Measurements from ENCODE around the gene PKDREJ.

PKDREJ gene

GRCh38 chr22:46292732-46293131 is 29.6 kb upstream of the PKDREJ start:
- H3K9me3 ChIP-seq (ENCODE audit: control insufficient read depth, low read length), result no peaks in the 10 kb centered on the region
- no peak overlapping the region for H3K9ac ChIP-seq
- no peak overlapping the region for H3K4me3 ChIP-seq (ENCODE audit: low read depth, low read length)
- no peak for TF ChIP-seq CTCF (IDR thresholded peaks at IDR 0.05)
- no peak overlapping the region for H2AFZ ChIP-seq
- no peaks in the 10 kb centered on the region for H3K27me3 ChIP-seq (ENCODE audit: control insufficient read depth, insufficient read depth, low read length)
- no peaks in the 10 kb centered on the region for H3K36me3 ChIP-seq (ENCODE audit: control insufficient read depth, insufficient read depth, low read length)
- H3K4me2 ChIP-seq (ENCODE audit: low read length), result no peak overlapping the region
- peaks cover 5% of the 10 kb centered on the region for H3K4me1 ChIP-seq
- no peaks in the 10 kb centered on the region for H3K79me2 ChIP-seq
- no peak overlapping the region for H3K27ac ChIP-seq

- no peaks in the 10 kb centered on the region for H3K36me3 ChIP-seq (ENCODE audit: control insufficient read depth, insufficient read depth, low read length)
Measured at GRCh38 chr22:46292173-46292572, 29.0 kb upstream of the PKDREJ start.

GRCh38 chr22:46290843-46291785 is 28.0 kb upstream of the PKDREJ start:
- Histone ChIP-seq H2AFZ (no peak overlapping the region), H3K4me1 (peaks cover 4% of the 10 kb centered on the region), H3K9me3 (ENCODE audit: control insufficient read depth, low read length) (no peaks in the 10 kb centered on the region), H3K4me2 (ENCODE audit: low read length) (no peak overlapping the region), H3K27me3 (ENCODE audit: control insufficient read depth, insufficient read depth, low read length) (no peaks in the 10 kb centered on the region), H3K27ac (no peak overlapping the region), H3K4me3 (ENCODE audit: low read depth, low read length) (no peak overlapping the region), H3K79me2 (no peaks in the 10 kb centered on the region), H3K36me3 (ENCODE audit: control insufficient read depth, insufficient read depth, low read length) (no peaks in the 10 kb centered on the region), H3K9ac (no peak overlapping the region)
- no peak for TF ChIP-seq CTCF (IDR thresholded peaks at IDR 0.05)

More at GRCh38 chr22:46292173-46292572, 29.0 kb upstream of the PKDREJ start:
- no peaks in the 10 kb centered on the region for H3K9me3 ChIP-seq (ENCODE audit: control insufficient read depth, low read length)
- no peak overlapping the region for H3K4me3 ChIP-seq (ENCODE audit: low read depth, low read length)
- no peak overlapping the region for H2AFZ ChIP-seq
- H3K4me2 ChIP-seq (ENCODE audit: low read length), result no peak overlapping the region
- no peak overlapping the region for H3K9ac ChIP-seq
- no peak overlapping the region for H3K27ac ChIP-seq
- no peaks in the 10 kb centered on the region for H3K27me3 ChIP-seq (ENCODE audit: control insufficient read depth, insufficient read depth, low read length)
- no peak for TF ChIP-seq CTCF (IDR thresholded peaks at IDR 0.05)
- H3K4me1 ChIP-seq, result peaks cover 5% of the 10 kb centered on the region
- H3K79me2 ChIP-seq, result no peaks in the 10 kb centered on the region

- Histone ChIP-seq H2AFZ (no peak overlapping the region), H3K79me2 (no peaks in the 10 kb centered on the region), H3K4me3 (ENCODE audit: low read depth, low read length) (no peak overlapping the region), H3K4me2 (ENCODE audit: low read length) (no peak overlapping the region), H3K27me3 (ENCODE audit: control insufficient read depth, insufficient read depth, low read length) (no peaks in the 10 kb centered on the region), H3K27ac (no peak overlapping the region), H3K4me1 (no peaks in the 10 kb centered on the region), H3K36me3 (ENCODE audit: control insufficient read depth, insufficient read depth, low read length) (no peaks in the 10 kb centered on the region), H3K9me3 (ENCODE audit: control insufficient read depth, low read length) (no peaks in the 10 kb centered on the region), H3K9ac (no peak overlapping the region)
- TF ChIP-seq CTCF (IDR thresholded peaks at IDR 0.05), result no peak
Measured at GRCh38 chr22:46290121-46290842, 27.1 kb upstream of the PKDREJ start.

All from parathyroid adenoma (tissue), 2 donors.